SK-N-SH treated with all-trans-retinoic acid at 6 μM for 48 hours (cell line): ENCODE measurements around the gene HDAC4.

Experiments used
- ARNTL ChIP-seq: fragments of 450-650 bp; formaldehyde crosslinking; IDR thresholded peaks from 2 replicates; pipeline ENCODE4 v1.5.0; 2020; ENCODE audit warnings: low read depth, mild to moderate bottlenecking, moderate library complexity, borderline replicate concordance
- BACH2 ChIP-seq: fragments of 250-450 bp; sonication (Bioruptor Pico); IDR thresholded peaks from 2 replicates; pipeline ENCODE4 v1.9.0; 2021; ENCODE audit warnings: mild to moderate bottlenecking, borderline replicate concordance
- CREB5 ChIP-seq: fragments of 250-450 bp; sonication (Bioruptor Pico); IDR thresholded peaks from 2 replicates; pipeline ENCODE4 v1.5.1; 2020; ENCODE audit warnings: low read depth, mild to moderate bottlenecking, moderate library complexity
- ESRRG ChIP-seq: fragments of 250-450 bp; sonication (Bioruptor Pico); IDR thresholded peaks from 2 replicates; pipeline ENCODE4 v1.6.1; 2021; ENCODE audit warnings: mild to moderate bottlenecking
- OSR1 ChIP-seq: fragments of 250-450 bp; sonication (Bioruptor Pico); IDR thresholded peaks from 2 replicates; pipeline ENCODE4 v1.8.0; 2022; ENCODE audit warnings: moderate library complexity, mild to moderate bottlenecking, inconsistent platforms
- PATZ1 ChIP-seq: fragments of 250-450 bp; sonication (Bioruptor Pico); IDR thresholded peaks from 2 replicates; pipeline ENCODE4 v1.8.0; 2020; ENCODE audit warnings: mild to moderate bottlenecking, moderate library complexity, borderline replicate concordance
- PPARA ChIP-seq: fragments of 250-450 bp; sonication (Bioruptor Pico); IDR thresholded peaks from 2 replicates; pipeline ENCODE4 v1.5.0; 2020; ENCODE audit warnings: mild to moderate bottlenecking, borderline replicate concordance
- RARB ChIP-seq: fragments of 250-450 bp; sonication (Bioruptor Pico); IDR thresholded peaks from 2 replicates; pipeline ENCODE4 v1.8.0; 2021; ENCODE audit warnings: mild to moderate bottlenecking, moderate library complexity
- SNAI2 ChIP-seq: fragments of 250-450 bp; sonication (Bioruptor Pico); IDR thresholded peaks from 2 replicates; pipeline ENCODE4 v1.5.0; 2020; ENCODE audit warnings: mild to moderate bottlenecking, moderate library complexity
- TOX ChIP-seq: fragments of 250-450 bp; sonication (Bioruptor Pico); IDR thresholded peaks from 2 replicates; pipeline ENCODE4 v1.8.0; 2021; ENCODE audit warnings: mild to moderate bottlenecking, moderate library complexity, borderline replicate concordance
- ZC3H10 ChIP-seq: fragments of 250-450 bp; sonication (Bioruptor Pico); IDR thresholded peaks from 2 replicates; pipeline ENCODE4 v1.5.1; 2021; ENCODE audit warnings: mild to moderate bottlenecking, moderate library complexity
- ZFP30 ChIP-seq: fragments of 450-650 bp; formaldehyde crosslinking; IDR thresholded peaks from 2 replicates; pipeline ENCODE4 v1.5.0; 2022; ENCODE audit warnings: mild to moderate bottlenecking, moderate library complexity
- ZNF8 ChIP-seq: fragments of 450-650 bp; formaldehyde crosslinking; IDR thresholded peaks from 2 replicates; pipeline ENCODE4 v1.5.0; 2020; ENCODE audit warnings: mild to moderate bottlenecking, moderate library complexity
- TF ChIP-seq, protein P1 (sequence below): fragments of 250-450 bp; sonication (Bioruptor Pico); IDR thresholded peaks from 2 replicates; pipeline ENCODE4 v1.8.0; 2021; ENCODE audit warnings: low read depth, mild to moderate bottlenecking, moderate library complexity, borderline replicate concordance

DNA sequence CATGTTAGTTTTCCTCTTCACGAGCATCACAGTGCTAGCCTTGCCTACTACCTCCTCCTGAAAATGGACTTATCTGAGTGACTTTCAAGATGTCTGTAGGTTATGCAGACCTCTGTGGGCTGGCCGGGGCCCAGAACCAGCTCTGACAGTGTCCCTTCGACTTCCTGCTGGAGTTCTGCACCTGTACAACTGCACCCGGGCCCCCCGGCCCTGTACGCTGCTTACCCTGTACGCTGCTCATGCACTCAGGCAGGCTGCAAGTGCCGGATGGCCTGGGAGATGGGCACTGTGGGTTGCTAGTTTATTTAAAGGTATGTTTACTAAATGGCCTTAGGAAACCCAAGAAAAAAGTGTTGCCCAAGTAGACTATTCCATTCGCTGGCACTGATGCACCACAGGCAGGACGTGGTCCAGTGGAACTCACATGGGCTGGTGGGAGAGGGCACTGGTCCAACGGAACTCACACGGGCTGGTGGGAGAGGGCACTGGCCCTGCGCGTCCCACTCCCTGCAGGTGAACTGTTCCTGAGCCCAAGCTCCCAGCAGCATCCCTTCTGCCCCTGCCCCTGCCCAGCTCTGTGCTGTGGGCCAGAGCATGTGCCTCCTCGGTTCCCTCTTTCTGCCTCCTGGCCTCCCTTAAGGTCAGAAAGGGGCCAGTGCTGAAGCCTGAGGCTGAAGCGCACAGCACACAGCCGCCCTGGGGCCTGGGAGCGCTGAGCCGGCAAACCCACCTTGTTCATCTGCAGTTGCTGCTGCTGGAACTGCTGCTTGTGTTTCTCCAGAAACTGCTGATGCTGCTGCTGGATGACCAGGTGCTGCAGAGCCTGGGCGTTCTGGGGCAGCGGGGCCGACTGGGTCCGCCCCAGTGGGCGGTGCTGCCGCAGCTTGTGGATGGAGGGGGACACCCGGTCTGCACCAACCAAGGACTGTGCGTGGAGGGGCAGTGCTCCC, 274.8 kb downstream of the HDAC4 start:
- TF ChIP-seq PATZ1 (no peak), SNAI2 (CRISPR knock-in tag) (no peak), ESRRG (CRISPR knock-in tag) (no peak), ARNTL (CRISPR knock-in tag) (no peak), RARB (no peak), OSR1 (CRISPR knock-in tag) (no peak), CREB5 (CRISPR knock-in tag) (no peak), BACH2 (CRISPR knock-in tag) (no peak), ZC3H10 (CRISPR knock-in tag) (no peak), TOX (CRISPR knock-in tag) (no peak), ZFP30 (CRISPR knock-in tag) (no peak), ZNF8 (CRISPR knock-in tag) (no peak), PPARA (no peak)
- TF ChIP-seq, protein P1, sequence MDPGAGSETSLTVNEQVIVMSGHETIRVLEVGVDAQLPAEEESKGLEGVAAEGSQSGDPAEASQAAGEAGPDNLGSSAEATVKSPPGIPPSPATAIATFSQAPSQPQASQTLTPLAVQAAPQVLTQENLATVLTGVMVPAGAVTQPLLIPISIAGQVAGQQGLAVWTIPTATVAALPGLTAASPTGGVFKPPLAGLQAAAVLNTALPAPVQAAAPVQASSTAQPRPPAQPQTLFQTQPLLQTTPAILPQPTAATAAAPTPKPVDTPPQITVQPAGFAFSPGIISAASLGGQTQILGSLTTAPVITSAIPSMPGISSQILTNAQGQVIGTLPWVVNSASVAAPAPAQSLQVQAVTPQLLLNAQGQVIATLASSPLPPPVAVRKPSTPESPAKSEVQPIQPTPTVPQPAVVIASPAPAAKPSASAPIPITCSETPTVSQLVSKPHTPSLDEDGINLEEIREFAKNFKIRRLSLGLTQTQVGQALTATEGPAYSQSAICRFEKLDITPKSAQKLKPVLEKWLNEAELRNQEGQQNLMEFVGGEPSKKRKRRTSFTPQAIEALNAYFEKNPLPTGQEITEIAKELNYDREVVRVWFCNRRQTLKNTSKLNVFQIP (CRISPR knock-in tag) = no peak
